ENCODE data around the gene GRIK3.

The GRIK3 gene

DNA sequence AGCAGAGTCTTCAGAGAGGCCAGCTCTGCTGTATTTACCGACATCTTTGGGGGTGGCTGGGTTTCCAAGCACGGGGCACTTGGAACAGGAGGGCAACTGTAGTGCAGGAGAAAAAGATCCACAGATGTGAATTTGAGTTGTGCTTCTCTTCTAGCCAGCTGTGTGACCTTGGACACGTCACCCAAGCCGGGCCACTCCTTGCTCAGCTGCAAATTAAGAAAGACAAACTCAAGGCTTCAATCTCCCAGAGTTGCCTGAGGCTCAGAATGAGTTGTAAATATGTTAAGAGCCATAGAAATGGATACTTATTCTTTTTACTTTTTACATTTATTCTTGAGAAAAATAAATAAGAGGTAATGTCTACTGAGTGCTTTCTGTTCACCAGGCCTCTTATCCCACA is 24.3 kb downstream of the GRIK3 start:
- DNase-seq, result no peak

DNA sequence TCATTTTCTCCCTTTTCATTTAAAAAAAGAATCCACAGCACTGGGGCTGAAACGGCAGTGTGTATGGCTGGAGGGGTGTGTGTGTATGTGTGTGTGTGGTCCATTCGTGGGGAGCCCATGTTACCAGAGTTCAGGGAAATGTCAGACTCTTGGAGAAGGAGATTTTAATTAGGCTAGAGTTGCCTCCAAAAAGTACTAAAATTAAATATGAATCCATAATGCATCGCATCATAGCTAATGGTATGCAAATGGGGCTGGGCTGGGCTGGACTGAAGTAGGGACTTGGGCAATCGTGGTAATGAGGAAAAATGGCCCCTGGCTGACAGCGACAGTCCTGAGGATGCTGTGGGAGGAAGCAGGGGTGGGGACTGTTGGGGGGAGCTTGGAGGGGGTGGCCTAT is 24.8 kb downstream of the GRIK3 start:
- no peak for DNase-seq

DNA sequence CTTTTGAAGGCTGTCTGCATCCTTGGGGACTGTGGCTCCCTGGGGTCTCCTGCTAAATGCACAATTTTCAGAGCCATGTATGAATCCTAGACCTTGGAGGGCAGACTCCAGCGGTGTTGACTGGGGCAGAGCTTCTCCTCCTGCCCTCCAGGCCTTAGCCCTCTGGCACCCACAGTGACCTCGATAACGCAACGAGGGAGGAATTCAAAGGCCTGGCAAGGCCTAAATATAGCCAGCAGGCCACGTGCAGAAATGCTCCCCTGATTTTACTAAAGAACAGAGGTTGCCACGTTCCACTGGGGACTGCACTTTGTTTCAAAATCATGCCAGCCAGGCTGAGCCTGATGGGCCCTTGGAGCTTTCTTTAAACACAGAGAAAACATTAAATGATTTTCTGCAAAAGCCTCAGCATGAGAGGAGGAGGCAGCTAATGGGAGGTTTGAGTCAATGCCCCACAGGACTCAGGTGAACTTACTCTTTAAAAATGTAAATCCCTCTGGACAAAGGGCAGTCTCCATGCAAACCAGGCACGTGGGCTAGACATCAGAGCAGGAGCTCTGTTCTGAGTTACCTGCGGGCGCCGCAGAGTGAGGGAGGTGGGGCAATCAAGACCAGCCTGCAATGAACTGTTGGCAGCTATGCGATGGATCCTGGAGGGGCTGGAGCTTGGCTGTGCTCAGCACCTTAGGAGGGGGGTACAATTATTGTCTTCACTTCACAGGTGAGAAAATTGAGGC is 28.0 kb downstream of the GRIK3 start:
- DNase-seq, result no peak

DNA sequence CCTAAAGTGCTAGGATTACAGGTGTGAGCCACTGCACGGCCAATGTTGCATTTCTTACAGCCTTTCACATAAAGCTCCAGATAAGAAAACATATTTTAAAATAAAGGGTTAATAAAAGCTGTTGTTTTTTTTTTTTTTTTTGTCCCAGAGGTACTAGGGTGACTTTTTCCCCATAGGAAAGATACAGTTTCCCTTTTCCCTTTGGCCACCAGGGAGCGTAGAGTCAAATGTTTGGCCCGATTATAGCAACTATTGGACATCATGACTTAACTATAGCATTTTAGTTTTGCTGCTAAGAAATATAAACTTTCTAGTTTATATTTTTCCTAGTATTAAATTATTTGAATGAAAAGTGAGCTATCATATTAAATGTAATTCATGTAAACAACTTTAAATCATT is 31.4 kb downstream of the GRIK3 start:
- no peak for DNase-seq

DNA sequence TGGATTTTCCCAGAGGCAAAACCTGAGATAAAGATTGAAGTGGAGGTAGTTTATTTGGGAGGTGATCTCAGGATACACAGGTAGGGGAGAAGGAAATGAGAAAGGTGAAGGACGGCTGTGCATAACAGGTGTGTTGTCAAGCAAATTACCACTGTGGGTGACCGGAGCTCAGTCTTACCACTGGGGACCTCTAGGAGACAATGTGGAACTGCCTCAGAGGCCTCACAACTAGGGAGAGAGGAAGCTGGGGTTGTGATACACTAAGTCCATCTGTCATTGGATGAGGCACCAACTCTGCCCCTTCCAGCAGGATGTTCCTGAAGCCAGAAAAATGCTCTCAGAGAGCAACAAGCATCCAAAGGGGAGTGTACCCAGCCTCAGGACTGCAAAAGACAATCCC is 32.6 kb downstream of the GRIK3 start:
- DNase-seq, result no peak

DNA sequence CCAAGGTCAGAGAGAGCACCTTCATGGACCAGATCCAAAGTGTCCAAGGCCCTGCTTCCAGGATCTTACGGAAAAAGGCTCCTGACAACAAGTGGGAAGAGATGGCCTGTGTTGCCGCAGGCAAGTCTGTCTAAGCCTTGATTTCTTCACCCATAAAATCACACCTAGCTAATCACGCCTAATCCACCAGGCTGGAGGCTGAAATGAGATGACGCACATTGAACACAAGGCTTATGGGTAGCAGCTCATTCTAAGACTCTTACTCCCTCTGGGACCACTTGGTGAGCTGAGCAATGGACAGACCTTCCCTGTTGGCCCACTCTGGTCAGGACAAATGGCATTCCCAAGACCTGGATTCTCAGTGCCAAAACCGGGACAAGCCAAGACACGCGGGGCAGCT is 38.2 kb downstream of the GRIK3 start:
- no peak for DNase-seq

DNA sequence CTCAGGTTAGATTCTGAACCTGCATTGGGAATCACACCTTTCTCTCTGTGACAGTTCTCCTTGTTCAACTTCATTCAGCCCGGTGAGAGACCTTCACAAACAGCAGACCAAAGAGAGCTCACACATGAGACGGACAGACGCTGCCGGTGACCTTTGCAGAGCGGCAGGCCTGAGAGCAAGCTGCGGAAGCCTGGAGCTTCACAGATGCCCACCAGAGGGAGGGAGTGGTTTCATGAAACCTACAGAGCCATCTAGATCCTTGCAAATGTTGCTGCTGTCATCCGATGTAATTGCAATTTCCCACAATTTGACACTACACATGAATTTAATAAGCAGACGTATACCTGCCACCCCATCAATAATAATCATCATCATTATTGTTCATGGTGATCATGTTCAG is 39.4 kb downstream of the GRIK3 start:
- DNase-seq, result no peak

DNA sequence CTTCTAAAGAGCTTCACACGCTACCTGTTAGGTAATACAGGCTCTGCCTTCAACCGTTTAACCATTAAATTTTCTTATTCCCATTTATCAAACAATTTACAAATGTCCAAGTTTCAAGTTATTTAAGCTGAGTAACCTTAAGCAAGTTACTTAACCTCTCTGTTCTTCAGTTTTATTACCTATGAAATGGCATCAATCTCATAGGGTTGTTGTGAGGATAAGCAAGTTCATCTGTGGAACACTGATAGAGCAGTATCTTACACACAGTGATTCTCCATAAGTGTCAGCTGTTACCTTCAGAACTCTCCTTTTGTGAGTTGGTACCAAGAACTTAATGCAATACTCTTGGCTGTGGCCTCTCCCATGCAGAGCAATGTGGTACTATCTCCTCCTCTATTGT is 40.0 kb downstream of the GRIK3 start:
- DNase-seq, result no peak

DNA sequence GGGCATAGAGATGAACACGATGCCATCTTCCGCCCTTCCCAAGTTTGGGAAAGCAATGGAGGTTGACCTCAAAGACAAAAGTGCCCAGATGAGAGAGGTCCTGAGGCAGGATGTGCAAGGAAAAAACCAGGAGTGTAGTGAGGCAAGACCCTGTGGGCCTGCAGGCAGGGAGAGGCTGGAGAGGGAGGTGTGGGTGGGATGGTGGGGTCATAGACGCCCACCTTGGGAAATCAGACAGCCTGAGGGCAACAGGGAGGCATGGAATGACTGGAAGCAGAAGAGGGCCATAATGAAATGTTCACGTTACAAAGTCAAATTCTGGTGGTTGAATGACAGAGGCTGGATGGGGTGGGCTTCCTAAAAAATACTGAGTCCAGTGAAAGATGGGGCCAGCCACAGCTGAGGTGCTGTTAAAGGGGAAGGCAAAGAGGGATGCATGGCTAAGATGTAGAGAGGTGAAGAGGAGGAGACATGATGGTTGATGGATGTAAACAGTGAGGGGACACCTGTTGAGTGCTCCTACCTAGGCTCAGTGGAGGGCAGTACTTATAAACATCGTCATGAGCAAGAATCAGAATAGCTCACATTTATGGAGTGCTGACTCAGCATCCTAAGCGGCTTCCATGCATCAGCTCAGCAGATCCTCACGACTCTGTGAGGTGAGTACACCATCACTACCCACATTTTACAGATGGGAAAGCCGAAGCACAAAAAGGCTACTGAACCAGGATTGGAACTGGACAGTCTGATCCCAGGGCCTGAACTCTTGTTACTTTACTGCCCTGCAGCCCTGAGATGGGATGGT is 42.0 kb downstream of the GRIK3 start:
- no peak for DNase-seq

DNA sequence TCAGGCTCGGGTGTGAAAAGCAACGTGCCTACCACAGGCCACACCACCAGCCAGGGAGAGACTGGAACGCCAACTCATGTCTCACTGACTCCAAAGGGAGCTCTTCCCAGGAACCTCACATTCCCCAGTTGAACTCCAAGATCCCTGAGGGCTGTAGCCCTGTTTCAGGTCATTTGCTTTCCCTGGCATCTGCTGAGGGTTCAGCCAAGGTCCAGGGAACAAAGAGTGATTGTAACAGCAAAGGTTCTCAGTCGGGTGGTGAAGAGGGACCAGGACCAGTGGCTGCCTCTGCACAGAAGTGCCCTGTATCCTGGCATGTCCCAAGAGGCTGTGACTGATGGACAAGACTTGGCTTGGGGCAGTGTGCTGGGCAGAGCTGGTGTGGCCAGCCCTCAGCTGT is 42.8 kb downstream of the GRIK3 start:
- DNase-seq, result no peak

DNA sequence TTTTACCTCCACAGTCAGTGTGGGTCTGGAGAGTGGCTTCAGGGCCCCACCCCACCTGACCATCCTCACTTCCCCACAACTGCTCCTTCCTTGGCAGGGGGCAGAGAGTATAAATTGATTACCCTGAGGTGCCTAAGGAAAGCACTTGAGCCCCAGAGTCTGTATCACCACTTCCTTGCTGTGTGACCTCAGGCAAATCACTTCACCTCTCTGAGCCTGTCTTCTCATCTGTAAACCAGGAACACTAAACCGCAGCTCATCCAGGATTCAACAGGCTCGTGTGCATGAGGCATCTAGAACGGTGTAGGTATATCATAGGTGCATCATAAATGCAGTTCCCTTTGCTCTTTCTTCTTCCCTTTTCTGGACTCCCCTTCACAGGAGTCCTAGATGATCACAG is 43.4 kb downstream of the GRIK3 start:
- no peak for DNase-seq

DNA sequence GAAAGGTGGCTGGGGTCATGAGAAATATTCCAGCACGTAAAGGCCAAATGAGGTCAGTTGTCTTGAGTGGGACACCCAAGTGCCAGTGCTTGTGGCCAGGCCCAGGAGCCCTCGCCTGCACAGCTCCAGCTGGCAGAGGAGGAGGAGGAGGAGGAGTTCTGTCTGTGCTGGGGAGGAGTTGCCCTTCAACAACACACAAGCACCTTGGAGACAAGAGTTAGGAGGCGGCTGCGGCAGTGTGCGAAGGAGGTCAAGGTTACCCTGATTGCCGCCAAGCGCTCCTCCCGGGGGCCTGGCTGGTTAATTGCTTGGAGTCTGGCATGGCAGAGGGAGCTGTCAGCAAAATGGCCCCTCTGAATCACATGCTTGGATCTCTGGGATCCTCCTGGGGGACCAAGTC is 45.1 kb downstream of the GRIK3 start:
- no peak for DNase-seq

DNA sequence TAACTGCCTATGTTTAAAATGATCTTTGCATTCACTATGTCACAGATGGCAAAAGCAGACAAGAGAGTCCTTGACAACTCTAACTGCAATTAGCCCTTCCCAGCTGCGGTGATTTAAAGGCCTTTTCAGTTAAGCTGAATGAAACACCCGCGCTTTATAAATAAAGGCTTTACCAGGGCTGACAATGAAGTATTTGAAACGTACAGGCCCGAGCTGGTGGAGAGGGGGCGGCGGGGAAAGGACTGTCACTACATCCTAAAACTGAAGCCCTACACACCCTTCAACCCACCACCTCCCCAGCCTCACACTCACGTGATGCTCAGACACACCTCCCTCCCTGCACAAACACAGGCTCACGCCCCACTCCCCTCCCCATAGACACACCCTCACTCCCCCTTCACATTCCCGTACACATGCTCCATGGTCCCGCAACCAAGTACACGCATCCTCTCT is 45.5 kb downstream of the GRIK3 start:
- DNase-seq, result no peak

DNA sequence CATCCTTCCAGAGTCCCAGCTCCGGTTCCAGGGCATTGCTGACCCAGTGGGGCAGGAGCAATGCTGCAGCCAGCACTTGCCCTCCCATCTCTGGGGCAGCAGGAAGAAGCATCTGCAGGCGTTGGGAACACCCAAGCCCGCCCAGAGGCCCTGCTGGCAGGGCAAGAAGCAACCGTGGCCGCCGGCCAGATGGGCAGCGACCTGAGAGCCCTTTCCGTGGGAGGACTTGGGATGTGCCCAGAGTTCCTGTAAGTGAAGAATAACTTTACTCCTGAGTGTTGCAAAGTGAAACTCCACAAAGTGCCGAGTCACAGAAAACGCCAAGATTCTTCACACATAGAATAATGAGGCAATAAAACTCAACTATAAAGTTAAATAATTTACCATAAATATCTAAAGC is 46.0 kb downstream of the GRIK3 start:
- no peak for DNase-seq

DNA sequence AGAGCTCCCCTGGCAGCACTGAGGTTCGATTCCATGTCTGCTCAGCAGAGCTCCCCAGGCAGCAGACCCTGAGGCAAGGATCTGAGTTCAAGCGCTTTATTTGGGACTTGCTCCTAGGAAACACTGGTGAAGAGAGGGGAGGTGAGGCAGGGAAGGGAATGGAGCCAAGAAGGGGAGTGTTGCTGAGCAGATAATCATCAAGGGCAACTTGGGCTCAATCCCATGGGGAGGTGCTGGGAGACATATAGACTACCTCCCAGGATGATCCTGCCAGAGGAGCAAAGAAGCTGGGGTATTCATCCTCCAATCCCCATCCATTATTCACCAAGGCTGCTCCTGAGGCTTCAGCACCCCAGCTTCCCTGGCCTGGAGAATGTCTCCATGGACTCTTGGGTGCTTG is 47.0 kb downstream of the GRIK3 start:
- no peak for DNase-seq

DNA sequence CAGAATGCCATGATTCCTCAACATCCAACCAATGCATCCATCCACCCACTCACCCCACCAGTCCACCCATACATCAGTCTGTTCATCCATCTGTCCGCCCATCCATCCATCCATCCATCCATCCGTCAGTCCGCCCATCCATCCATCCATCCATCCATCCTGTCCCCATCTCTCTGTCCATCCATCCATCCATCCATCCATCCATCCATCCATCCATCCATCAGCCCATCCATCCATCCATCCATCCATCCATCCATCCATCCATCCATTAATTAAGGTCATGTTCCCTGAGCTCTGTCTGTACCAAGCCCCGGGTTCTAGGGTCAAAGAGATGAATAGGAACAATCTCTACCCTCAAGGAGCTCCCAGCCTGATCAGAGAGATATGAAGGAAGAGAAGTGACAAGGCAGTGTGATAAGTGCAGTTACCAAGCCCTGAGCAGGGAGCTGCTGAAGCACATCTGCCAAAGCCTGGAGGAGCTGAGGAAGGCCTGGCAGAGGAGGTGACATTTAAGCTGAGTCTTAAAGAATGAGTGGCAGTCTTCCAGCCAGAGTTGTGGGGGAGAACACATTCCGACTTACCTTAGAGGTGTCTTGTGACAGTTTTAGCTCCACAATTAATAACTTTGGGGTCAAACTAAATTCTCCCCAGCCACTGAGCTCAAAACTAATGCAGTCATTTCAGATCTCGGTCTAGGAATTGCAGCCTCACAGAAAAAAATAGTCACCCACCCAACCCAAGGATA is 47.9 kb downstream of the GRIK3 start:
- no peak for DNase-seq

DNA sequence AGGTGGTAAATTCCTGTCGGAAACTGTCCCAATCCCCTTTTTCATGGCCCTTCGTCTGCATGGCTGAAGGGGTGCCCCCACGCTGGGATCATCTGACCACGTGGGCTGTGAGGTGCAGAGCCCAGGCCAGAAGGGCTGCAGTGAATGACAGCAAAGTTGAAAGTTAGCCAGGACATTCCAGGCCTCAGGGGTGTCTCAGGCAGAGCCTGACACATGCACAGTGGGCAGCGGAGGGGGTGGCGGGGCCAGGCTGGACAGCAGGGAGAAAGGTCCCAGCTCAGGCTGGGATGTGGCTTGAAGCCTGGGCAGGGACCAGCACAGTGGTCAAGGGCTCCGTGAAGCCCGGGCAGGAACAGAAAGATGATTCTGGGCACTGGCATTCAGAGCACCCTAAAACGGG is 49.6 kb downstream of the GRIK3 start:
- no peak for DNase-seq

DNA sequence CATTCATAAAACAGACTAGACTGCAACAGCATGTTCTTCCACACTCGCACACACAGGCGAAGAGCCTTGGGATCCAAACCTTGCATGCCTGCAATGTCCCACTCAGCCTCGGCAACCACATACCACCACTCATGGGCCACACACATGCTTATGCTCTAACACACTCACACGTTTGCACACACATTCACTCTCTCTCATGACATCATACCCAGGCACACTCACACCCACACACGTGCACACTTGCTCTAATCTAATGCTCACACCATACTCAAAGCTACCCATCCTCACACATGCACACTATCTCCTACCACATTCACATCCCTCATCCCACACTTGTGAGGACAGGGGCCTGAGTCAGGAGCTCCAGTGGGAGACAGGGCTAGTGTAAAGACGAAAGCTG is 50.3 kb downstream of the GRIK3 start:
- no peak for DNase-seq

DNA sequence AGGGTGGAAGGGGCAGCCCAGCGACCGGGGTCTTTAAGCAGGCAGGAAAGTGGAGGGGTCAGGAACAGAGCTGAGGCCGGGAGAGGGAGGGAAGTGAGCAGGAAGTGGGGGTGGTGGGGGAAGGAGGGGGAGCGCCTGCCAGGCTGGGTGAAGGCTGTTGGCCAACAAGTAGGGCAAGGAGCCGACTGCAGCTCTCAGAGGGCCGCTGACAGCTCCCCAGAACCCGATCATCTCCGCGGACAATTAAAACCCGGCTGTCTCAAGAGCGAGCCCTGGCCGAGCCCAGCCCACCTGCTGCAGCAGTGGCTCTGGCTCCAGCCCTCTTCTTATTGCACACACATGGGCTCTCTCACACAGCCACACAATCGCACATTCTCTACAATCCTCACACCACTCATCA is 51.6 kb downstream of the GRIK3 start:
- DNase-seq, result no peak

DNA sequence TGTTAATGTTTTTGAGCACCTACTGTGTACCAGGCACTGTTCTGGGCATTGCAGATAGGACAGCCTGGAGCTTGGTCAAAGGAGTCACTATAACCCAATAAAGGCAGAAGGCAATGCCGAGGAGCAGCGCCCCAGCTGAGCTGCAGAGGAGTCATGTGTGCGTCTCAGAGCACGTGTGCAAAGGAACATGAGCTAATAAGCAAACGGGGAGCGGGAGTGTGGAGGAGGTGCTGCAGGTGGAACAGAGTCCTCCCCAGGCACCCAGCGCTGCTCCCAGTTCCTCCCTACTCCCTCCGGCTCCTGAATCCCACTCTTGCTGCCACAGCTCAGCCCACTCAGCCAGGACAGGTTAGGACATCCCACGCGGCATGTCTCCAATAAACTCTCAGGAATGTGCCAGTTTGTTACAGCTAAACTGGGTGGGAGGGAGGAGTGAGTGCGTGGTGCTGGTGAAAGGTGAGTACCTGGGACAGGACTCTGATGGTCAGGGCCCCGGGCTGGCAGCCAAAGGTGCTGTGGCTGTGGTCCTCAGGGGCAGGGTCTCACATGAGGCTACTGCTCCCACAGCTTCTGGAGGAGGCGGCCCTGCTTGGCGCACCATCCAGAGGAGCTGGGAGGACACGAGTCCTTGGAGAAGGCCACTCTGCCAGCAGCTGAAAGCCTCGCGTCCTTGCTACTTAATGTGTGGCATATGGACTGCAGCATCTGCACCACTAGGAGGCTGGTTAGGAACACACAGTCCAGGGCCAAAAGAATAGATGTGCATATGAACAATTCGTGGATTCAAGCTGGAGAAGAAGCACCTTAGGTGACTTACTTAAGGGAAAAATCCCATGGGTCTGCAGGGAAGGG is 52.3 kb downstream of the GRIK3 start:
- DNase-seq, result no peak

DNA sequence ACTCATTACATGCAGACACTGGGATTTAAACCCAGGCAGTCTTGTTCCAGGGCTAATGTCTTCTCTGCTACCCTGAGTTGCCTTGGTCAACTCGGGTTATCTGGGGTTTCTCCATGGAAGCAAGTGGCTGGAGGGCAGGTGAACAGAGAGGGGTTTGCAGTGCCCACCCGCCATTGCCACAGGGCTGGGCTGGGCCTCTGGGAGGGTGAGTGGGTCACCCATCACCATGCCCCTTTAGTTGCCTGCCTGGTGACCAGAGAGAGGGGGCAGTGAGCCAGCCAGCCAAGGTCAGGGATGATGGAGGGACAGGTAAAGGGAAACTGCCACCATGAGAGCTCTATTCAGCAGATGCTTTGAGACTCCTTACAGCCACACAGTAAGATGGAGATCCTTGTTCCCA is 53.2 kb downstream of the GRIK3 start:
- no peak for DNase-seq

DNA sequence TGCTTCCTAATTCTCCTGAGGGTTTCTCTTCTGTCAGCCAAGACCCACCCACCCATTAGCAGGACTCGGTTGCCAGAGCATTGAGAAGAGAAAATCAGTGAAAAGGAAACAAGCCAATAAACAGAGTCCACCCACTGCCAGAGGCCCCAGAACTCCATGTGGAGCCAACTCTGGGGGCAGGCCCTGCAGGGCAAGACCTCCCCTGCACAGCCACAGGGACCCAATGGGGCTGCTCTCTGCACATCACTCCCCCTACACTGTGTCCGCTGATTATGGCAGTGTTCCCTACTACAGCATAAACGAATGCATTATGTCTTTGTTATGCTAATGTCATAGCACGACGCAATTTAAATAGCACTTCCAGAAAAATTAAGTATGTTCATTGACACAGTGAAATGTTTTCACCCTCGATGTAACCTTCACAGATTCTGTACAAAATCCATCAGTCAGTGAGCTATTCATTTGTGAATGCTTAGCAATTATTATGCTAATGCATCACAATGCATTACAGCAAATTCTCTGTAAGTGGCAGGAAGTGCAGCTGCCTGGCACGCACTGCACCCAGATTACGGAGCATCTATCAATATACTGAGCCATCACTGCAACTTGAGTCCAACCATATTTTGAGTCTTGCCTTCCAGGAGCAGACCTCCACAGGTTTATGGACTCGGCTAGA is 56.4 kb downstream of the GRIK3 start:
- no peak for DNase-seq
